Dedifferentiated amniotic fluid mesenchymal stem cell (primary cell): Measurements from ENCODE around the gene NPPA.
"Not testable (repeated sequence)": the region's sequence is repeated elsewhere in the genome, so short reads cannot be mapped to it uniquely, and the experiment has no call there.

ENCODE experiments used
- DNase-seq: peaks from one replicate; pipeline ENCODE4 v3.0.0-alpha.2; 2016; ENCODE audit errors: extremely low spot score

The NPPA gene

GRCh38 chr1:11807133-11807532 lies 40.5 kb downstream of the NPPA start:
- DNase-seq, result no peak

- DNase-seq, result peak; percentile 43
Observed at GRCh38 chr1:11806307-11806936, 41.2 kb downstream of the NPPA start.

- peak; percentile 99 for DNase-seq
Observed at GRCh38 chr1:11805422-11806306, 41.9 kb downstream of the NPPA start, which contains the start of the genes CLCN6 and MTHFR. TSS of gene CLCN6 (plus strand) at chr1:11806191. CDS start at chr1:11806263, 72 bp downstream. TSS of gene MTHFR (minus strand) at chr1:11805964. CDS start at chr1:11803116, 2,848 bp downstream.

- no peak for DNase-seq
Observed at GRCh38 chr1:11804666-11805421, 42.7 kb downstream of the NPPA start.

- DNase-seq, result not testable (repeated sequence)
Observed at GRCh38 chr1:11803924-11804665, 43.5 kb downstream of the NPPA start.

- DNase-seq, result peak; percentile 95
Observed at GRCh38 chr1:11802973-11803885, 44.4 kb downstream of the NPPA start.

GRCh38 chr1:11802616-11802972 lies 45.0 kb downstream of the NPPA start:
- no peak for DNase-seq

GRCh38 chr1:11800756-11801433 lies 46.7 kb downstream of the NPPA start:
- DNase-seq, result no peak

GRCh38 chr1:11800391-11800755 lies 47.2 kb downstream of the NPPA start:
- no peak for DNase-seq

- DNase-seq, result no peak
Observed at GRCh38 chr1:11799896-11800295, 47.7 kb downstream of the NPPA start.

- no peak for DNase-seq
Observed at GRCh38 chr1:11799099-11799498, 48.5 kb downstream of the NPPA start.

- no peak for DNase-seq
Observed at GRCh38 chr1:11797525-11798216, 49.9 kb downstream of the NPPA start.

GRCh38 chr1:11796036-11796828 lies 51.4 kb downstream of the NPPA start:
- DNase-seq, result no peak
